DND-41 (cell line): Measurements from ENCODE around the gene PPOX.

Experiments used
- CTCF ChIP-seq: IDR thresholded peaks from 2 replicates; pipeline ENCODE4 v1.5.1; 2012; ENCODE audit warnings: borderline replicate concordance, low read length, moderate library complexity, mild to moderate bottlenecking; ENCODE audit not compliant: poor library complexity, severe bottlenecking; ENCODE audit errors: extremely low read depth
- EZH2 ChIP-seq: IDR thresholded peaks from 3 replicates; pipeline ENCODE4 v1.6.1; 2012; ENCODE audit warnings: borderline replicate concordance, low read depth, mild to moderate bottlenecking, moderate library complexity, low read length, inconsistent platforms; ENCODE audit not compliant: severe bottlenecking

- no peak for TF ChIP-seq CTCF
- TF ChIP-seq EZH2, result no peak
Observed at GRCh38 chr1:161171696-161172095, 5.5 kb downstream of the PPOX start.
